Ammon's horn (tissue), 1 donor: ENCODE data around the gene PPIE.

Source experiments
- DNase-seq: peaks from one replicate; pipeline ENCODE4 v3.0.0-alpha.2; 2016; ENCODE audit warnings: low spot score

The PPIE gene

GRCh38 chr1:39808784-39809517 is 70.3 kb downstream of the PPIE start:
- DNase-seq: no peak

DNA sequence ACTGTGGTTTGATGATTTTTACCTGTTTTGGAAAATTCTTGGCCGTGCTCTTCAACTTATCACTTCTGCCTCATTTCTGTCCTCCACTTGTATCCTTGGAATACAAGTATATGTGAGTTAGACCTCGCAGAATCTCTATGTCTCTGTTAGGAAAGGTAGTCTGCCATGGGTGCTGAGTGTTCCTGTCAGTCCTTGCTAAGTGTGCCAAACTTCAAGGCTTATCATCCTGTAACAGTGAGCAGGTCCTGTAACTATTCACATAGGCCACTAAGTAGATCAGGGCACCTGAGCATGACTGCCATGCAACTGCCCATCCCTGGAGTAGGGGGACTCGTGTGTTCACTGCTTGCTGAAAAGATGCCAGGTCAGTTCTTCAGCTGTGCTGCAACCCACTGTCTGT is 74.2 kb downstream of the PPIE start:
- no peak for DNase-seq
